ENCODE data around the gene ZNF566. TPM values are rescaled to one million over a fixed set of nuclear protein-coding genes. Genes with fewer than 3 reads are reported as not detected.
"Not testable (repeated sequence)": the region's sequence is repeated elsewhere in the genome, so short reads cannot be mapped to it uniquely, and the experiment has no call there.

ZNF566 gene
- total RNA-seq, 3 donors from 2014 or later (not counting 1 experiment from before 2014, with no cell fraction given) = 7.9 to 16.0 (median 12.4) TPM

- intact Hi-C loops (cut with micrococcal nuclease) = no loop called here
- Mint-ChIP-seq H3K4me3 (no peak overlapping the region), H3K27ac (no peak overlapping the region), H3K27me3 (ENCODE audit: low read depth in 2 of 2) (no peaks in the 10 kb centered on the region), H3K36me3 (peaks cover 50% of the 10 kb centered on the region), H3K9me3 (peaks cover 11 to 35% of the 10 kb centered on the region in 2 donors), H3K4me1 (no peaks in the 10 kb centered on the region)
- H3K4me3 ChIP-seq (ENCODE audit: low read length) = no peak overlapping the region
- H3K4me1 ChIP-seq (ENCODE audit: control insufficient read depth, insufficient read depth, low read length) = no peaks in the 10 kb centered on the region
- TF ChIP-seq CTCF (IDR thresholded peaks at IDR 0.05) = no peak
- ATAC-seq (no peak), DNase-seq (no peak)
- H3K36me3 ChIP-seq (ENCODE audit: control insufficient read depth, insufficient read depth, low read length) = peaks cover 37% of the 10 kb centered on the region
- peaks cover 61% of the 10 kb centered on the region for H3K9me3 ChIP-seq (ENCODE audit: control insufficient read depth, insufficient read depth, low read length)
- WGBS (ENCODE audit: insufficient coverage) = 100% methylated on average over 1 of the region's 2 CpGs
- no peak overlapping the region for H3K27ac ChIP-seq (ENCODE audit: low read length)
- H3K27me3 ChIP-seq (ENCODE audit: control insufficient read depth, insufficient read depth, low read length) = no peaks in the 10 kb centered on the region
Observed at GRCh38 chr19:36514012-36514612, 24.8 kb upstream of the ZNF566 start.

GRCh38 chr19:36508325-36508724 lies 19.0 kb upstream of the ZNF566 start:
- Histone ChIP-seq H3K36me3 (ENCODE audit: control insufficient read depth, insufficient read depth, low read length) (no peaks in the 10 kb centered on the region), H3K4me1 (ENCODE audit: control insufficient read depth, insufficient read depth, low read length) (no peaks in the 10 kb centered on the region), H3K4me3 (ENCODE audit: low read length) (no peak overlapping the region), H3K27me3 (ENCODE audit: control insufficient read depth, insufficient read depth, low read length) (no peaks in the 10 kb centered on the region), H3K27ac (ENCODE audit: low read length) (no peak overlapping the region), H3K9me3 (ENCODE audit: control insufficient read depth, insufficient read depth, low read length) (peaks cover 57% of the 10 kb centered on the region)
- TF ChIP-seq CTCF (IDR thresholded peaks at IDR 0.05) = no peak
- H3K27ac Mint-ChIP-seq = no peak overlapping the region
- DNase-seq (no peak), ATAC-seq (no peak)
- intact Hi-C loops (cut with micrococcal nuclease) = no loop called here
- H3K27me3 Mint-ChIP-seq (ENCODE audit: low read depth in 2 of 2) = no peaks in the 10 kb centered on the region
- 96% methylated on average over 3 of the region's 3 CpGs for WGBS (ENCODE audit: insufficient coverage)
- no peak overlapping the region for H3K4me3 Mint-ChIP-seq
- H3K4me1 Mint-ChIP-seq = no peaks in the 10 kb centered on the region
- H3K9me3 Mint-ChIP-seq = peaks cover 2 to 13% of the 10 kb centered on the region in 2 donors
- H3K36me3 Mint-ChIP-seq = peaks cover 13% of the 10 kb centered on the region

- Histone ChIP-seq H3K36me3 (ENCODE audit: control insufficient read depth, insufficient read depth, low read length) (no peaks in the 10 kb centered on the region), H3K27me3 (ENCODE audit: control insufficient read depth, insufficient read depth, low read length) (no peaks in the 10 kb centered on the region), H3K9me3 (ENCODE audit: control insufficient read depth, insufficient read depth, low read length) (peaks cover 61% of the 10 kb centered on the region), H3K4me1 (ENCODE audit: control insufficient read depth, insufficient read depth, low read length) (no peaks in the 10 kb centered on the region), H3K27ac (ENCODE audit: low read length) (no peak overlapping the region), H3K4me3 (ENCODE audit: low read length) (no peak overlapping the region)
- WGBS (ENCODE audit: insufficient coverage) = 84% methylated on average over 5 of the region's 5 CpGs
- Mint-ChIP-seq H3K4me3 (no peak overlapping the region), H3K27ac (no peak overlapping the region), H3K27me3 (ENCODE audit: low read depth in 2 of 2) (no peaks in the 10 kb centered on the region), H3K9me3 (peaks cover 9 to 11% of the 10 kb centered on the region in 2 donors), H3K36me3 (peaks cover 22% of the 10 kb centered on the region), H3K4me1 (no peaks in the 10 kb centered on the region)
- DNase-seq (no peak), ATAC-seq (no peak)
- intact Hi-C loops (cut with micrococcal nuclease) = no loop called here
- no peak for TF ChIP-seq CTCF (IDR thresholded peaks at IDR 0.05)
Observed at GRCh38 chr19:36501973-36502372, 12.6 kb upstream of the ZNF566 start.

DNA sequence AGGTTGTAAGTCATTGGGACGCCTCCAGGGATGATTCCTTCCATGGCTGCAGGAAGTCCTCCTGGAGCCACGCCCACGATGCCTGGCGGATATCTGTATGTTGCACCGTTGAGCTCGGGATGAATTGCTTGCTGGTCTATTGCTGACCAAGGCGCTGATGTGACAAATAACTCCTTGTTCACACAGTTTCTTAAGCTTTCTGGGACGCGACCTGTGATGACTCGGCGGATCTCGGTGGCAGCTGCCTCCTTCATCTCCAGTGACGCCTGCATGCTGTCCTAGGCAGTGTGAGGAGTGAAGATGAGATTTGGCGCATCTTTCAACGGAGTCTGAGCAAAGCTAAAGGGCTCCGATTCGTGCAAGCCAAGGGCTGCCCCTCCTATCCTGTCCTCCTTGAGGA lies 7.6 kb upstream of the ZNF566 start:
- Mint-ChIP-seq H3K36me3 (peaks cover 6% of the 10 kb centered on the region), H3K27ac (no peak overlapping the region), H3K4me3 (no peak overlapping the region), H3K27me3 (ENCODE audit: low read depth in 2 of 2) (no peaks in the 10 kb centered on the region), H3K9me3 (peaks cover 4 to 6% of the 10 kb centered on the region in 2 donors), H3K4me1 (no peaks in the 10 kb centered on the region)
- ATAC-seq = no peak
- Histone ChIP-seq H3K27me3 (ENCODE audit: control insufficient read depth, insufficient read depth, low read length) (no peaks in the 10 kb centered on the region), H3K4me1 (ENCODE audit: control insufficient read depth, insufficient read depth, low read length) (no peaks in the 10 kb centered on the region), H3K36me3 (ENCODE audit: control insufficient read depth, insufficient read depth, low read length) (no peaks in the 10 kb centered on the region), H3K9me3 (ENCODE audit: control insufficient read depth, insufficient read depth, low read length) (peaks cover 30% of the 10 kb centered on the region), H3K27ac (ENCODE audit: low read length) (no peak overlapping the region), H3K4me3 (ENCODE audit: low read length) (no peak overlapping the region)
- intact Hi-C loops (cut with micrococcal nuclease) = no loop called here
- no peak for TF ChIP-seq CTCF (IDR thresholded peaks at IDR 0.05)
- WGBS (ENCODE audit: insufficient coverage) = 91% methylated on average over 17 of the region's 17 CpGs
- DNase-seq = no peak

DNA sequence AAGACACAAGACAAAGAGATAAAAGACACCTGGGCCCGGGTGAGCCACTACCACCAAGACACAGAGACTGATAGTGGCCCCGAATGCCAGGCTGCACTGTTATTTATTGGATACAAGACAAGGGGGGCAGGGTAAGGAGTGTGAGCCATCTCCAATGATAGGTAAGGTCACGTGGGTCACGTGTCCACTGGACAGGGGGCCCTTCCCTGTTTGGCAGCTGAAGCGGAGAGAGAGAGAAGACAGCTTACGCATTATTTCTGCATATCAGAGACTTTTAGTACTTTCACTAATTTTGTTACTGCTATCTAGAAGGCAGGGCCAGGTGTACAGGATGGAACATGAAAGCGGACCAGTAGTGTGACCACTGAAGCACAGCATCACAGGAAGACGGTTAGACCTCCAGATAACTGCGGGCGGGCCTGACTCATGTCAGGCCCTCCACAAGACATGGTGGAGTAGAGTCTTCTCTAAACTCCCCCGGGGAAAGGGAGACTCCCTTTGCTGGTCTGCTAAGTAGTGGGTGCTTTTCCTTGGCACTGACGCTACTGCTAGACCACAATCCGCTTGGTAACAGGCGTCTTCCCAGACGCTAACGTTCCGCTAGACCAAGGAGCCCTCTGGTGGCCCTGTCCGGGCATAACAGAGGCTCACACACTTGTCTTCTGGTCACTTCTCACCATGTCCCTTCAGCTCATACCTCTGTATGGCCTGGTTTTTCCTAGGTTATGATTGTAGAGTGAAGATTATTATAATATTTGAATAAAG lies 3.5 kb upstream of the ZNF566 start:
- H3K27ac ChIP-seq (ENCODE audit: low read length); H3K9me3 Mint-ChIP-seq; H3K36me3 ChIP-seq (ENCODE audit: control insufficient read depth, insufficient read depth, low read length); H3K27me3 Mint-ChIP-seq (ENCODE audit: low read depth in 2 of 2); intact Hi-C loops (cut with micrococcal nuclease); H3K4me3 Mint-ChIP-seq; H3K9me3 ChIP-seq (ENCODE audit: control insufficient read depth, insufficient read depth, low read length); H3K4me3 ChIP-seq (ENCODE audit: low read length); H3K27ac Mint-ChIP-seq; H3K36me3 Mint-ChIP-seq; ATAC-seq; H3K27me3 ChIP-seq (ENCODE audit: control insufficient read depth, insufficient read depth, low read length): not testable (repeated sequence)
- 71% methylated on average over 18 of the region's 18 CpGs for WGBS (ENCODE audit: insufficient coverage)
- H3K4me1 ChIP-seq (ENCODE audit: control insufficient read depth, insufficient read depth, low read length) = peaks cover 13% of the 10 kb centered on the region
- peaks cover 23 to 24% of the 10 kb centered on the region in 2 donors for H3K4me1 Mint-ChIP-seq
- DNase-seq = peak in 1 of 2 donors; percentile 36
